LNCaP clone FGC (cell line): ENCODE results near the gene LRRC47.

ENCODE experiments used
- DNase-seq: peaks from one replicate; pipeline ENCODE4 v3.0.0-alpha.2; 2011; ENCODE audit warnings: low read depth
- H3K4me3 ChIP-seq: 2 replicates; pipeline ENCODE4 v1.5.1; 2011; ENCODE audit warnings: mild to moderate bottlenecking, low read depth, low read length, control low read depth
- CTCF ChIP-seq: IDR thresholded peaks from 2 replicates; pipeline ENCODE4 v1.5.1; 2012; ENCODE audit warnings: mild to moderate bottlenecking; ENCODE audit not compliant: control insufficient read depth, insufficient read depth; ENCODE audit errors: extremely low read depth

Gene LRRC47

GRCh38 chr1:3735027-3735681 lies 61.1 kb downstream of the LRRC47 start:
- DNase-seq: no peak
- no peak overlapping the region for H3K4me3 ChIP-seq

DNA sequence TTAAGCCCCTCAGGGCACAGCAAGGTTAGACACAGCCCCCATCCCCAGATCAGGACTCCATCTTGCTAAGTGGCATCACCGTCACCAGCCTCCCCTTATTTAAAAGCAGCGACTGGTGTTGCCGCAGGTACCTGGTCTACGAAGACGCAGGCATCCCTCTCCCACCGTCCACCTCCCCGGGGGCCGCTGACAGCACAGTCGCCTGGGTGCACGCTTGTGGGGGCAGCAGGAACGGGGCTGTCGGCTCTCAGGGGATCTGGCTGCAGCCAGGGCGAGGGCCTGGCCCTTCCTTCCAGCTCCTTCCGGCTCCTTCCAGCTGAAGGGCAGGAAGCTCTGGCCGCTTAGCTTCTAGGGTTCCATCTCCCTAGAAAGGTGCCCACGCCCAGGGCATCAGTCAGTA lies 61.7 kb downstream of the LRRC47 start:
- TF ChIP-seq CTCF: no peak
- no peak for DNase-seq
- H3K4me3 ChIP-seq: no peak overlapping the region

More at GRCh38 chr1:3735027-3735681, 61.1 kb downstream of the LRRC47 start:
- no peak for TF ChIP-seq CTCF

- no peak for DNase-seq
- H3K4me3 ChIP-seq: no peak overlapping the region
- no peak for TF ChIP-seq CTCF
These were observed 62.3 kb downstream of the LRRC47 start for GRCh38 chr1:3733883-3734589.

- TF ChIP-seq CTCF: no peak
- H3K4me3 ChIP-seq: no peak overlapping the region
- no peak for DNase-seq
These were observed 63.0 kb downstream of the LRRC47 start for GRCh38 chr1:3733094-3733882.

GRCh38 chr1:3732434-3733093 lies 63.7 kb downstream of the LRRC47 start:
- no peak for DNase-seq
- no peak overlapping the region for H3K4me3 ChIP-seq
- no peak for TF ChIP-seq CTCF

- no peak for TF ChIP-seq CTCF
- H3K4me3 ChIP-seq: no peak overlapping the region
- DNase-seq: no peak
These were observed 64.5 kb downstream of the LRRC47 start for GRCh38 chr1:3731583-3732433.
